ENCODE measurements around the gene FCRL3.

DNA sequence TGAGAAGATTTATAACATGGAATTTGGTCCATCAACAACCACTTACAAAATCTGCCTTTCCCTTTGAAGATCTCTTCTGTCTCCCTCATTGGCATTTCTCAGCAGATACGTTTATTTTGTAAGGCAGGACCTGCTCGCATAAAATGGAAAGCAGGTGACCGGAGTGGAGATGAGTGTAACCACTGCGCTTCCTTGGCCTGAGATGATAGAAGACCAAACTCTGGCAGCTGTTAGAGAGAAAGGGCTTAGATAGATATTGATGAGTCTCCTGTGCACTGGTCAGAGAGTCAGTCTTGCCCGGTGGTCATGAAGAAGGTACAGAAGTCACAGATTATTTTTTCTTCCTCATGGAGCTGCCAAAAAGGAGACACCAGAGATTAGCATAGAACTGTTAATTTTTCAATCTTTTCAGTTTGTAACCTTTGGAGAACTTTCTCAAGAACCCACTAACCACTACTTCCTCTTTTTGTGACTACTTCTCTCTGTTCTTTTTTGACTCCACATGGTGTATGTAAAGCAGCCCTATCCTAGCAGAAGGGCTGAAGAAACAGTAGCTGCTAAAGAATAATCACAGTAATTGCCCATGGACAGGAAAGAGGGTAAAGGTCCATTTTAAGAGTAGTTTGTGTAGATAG, 47.6 kb downstream of the FCRL3 start:
- TF ChIP-seq, protein P1, sequence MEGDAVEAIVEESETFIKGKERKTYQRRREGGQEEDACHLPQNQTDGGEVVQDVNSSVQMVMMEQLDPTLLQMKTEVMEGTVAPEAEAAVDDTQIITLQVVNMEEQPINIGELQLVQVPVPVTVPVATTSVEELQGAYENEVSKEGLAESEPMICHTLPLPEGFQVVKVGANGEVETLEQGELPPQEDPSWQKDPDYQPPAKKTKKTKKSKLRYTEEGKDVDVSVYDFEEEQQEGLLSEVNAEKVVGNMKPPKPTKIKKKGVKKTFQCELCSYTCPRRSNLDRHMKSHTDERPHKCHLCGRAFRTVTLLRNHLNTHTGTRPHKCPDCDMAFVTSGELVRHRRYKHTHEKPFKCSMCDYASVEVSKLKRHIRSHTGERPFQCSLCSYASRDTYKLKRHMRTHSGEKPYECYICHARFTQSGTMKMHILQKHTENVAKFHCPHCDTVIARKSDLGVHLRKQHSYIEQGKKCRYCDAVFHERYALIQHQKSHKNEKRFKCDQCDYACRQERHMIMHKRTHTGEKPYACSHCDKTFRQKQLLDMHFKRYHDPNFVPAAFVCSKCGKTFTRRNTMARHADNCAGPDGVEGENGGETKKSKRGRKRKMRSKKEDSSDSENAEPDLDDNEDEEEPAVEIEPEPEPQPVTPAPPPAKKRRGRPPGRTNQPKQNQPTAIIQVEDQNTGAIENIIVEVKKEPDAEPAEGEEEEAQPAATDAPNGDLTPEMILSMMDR (IDR thresholded peaks at IDR 0.05): no peak
- TF ChIP-seq ZFX (IDR thresholded peaks at IDR 0.05; ENCODE audit: borderline replicate concordance): no peak
